WTC11 (cell line): ENCODE data around the gene DGKH.

ENCODE experiments used
- ATF2 ChIP-seq: sonication (generic); formaldehyde crosslinking; IDR thresholded peaks from 2 replicates; pipeline ENCODE4 v1.8.1; 2022; ENCODE audit warnings: low read depth, missing genetic modification reagents, borderline replicate concordance
- ATF3 ChIP-seq: sonication (generic); formaldehyde crosslinking; conservative IDR thresholded peaks from 2 replicates; pipeline ENCODE4 v1.8.1; 2022; ENCODE audit warnings: mild to moderate bottlenecking, missing genetic modification reagents
- CBFB ChIP-seq: sonication (generic); formaldehyde crosslinking; IDR thresholded peaks from 2 replicates; pipeline ENCODE4 v1.8.1; 2022; ENCODE audit warnings: mild to moderate bottlenecking, low read depth, missing genetic modification reagents
- FOXP1 ChIP-seq: sonication (generic); formaldehyde crosslinking; IDR thresholded peaks from 2 replicates; pipeline ENCODE4 v1.8.0; 2022; ENCODE audit warnings: missing genetic modification reagents, mild to moderate bottlenecking, moderate library complexity, borderline replicate concordance
- MAX ChIP-seq: sonication (generic); formaldehyde crosslinking; IDR thresholded peaks from 2 replicates; pipeline ENCODE4 v1.8.0; 2022; ENCODE audit warnings: mild to moderate bottlenecking, missing genetic modification reagents
- MYBL2 ChIP-seq: sonication (generic); formaldehyde crosslinking; IDR thresholded peaks from 2 replicates; pipeline ENCODE4 v1.8.1; 2023; ENCODE audit warnings: mild to moderate bottlenecking, moderate library complexity, missing genetic modification reagents
- NFE2L1 ChIP-seq: sonication (generic); formaldehyde crosslinking; IDR thresholded peaks from 2 replicates; pipeline ENCODE4 v1.8.1; 2023; ENCODE audit warnings: missing genetic modification reagents
- RORB ChIP-seq: fragments of 250-450 bp; sonication (Bioruptor Pico); IDR thresholded peaks from 2 replicates; pipeline ENCODE4 v1.9.0; 2021; ENCODE audit warnings: mild to moderate bottlenecking
- SMAD3 ChIP-seq: sonication (generic); formaldehyde crosslinking; IDR thresholded peaks from 2 replicates; pipeline ENCODE4 v1.8.0; 2022; ENCODE audit warnings: missing genetic modification reagents, mild to moderate bottlenecking, borderline replicate concordance
- TEAD4 ChIP-seq: sonication (generic); formaldehyde crosslinking; IDR thresholded peaks from 2 replicates; pipeline ENCODE4 v1.8.0; 2022; ENCODE audit warnings: mild to moderate bottlenecking, missing genetic modification reagents
- TP53 ChIP-seq: sonication (generic); formaldehyde crosslinking; IDR thresholded peaks from 2 replicates; pipeline ENCODE4 v1.8.1; 2023; ENCODE audit warnings: mild to moderate bottlenecking, missing genetic modification reagents
- TF ChIP-seq, protein P1 (sequence below): fragments of 200-600 bp; IDR thresholded peaks from 2 replicates; pipeline ENCODE4 v1.8.0; 2022; ENCODE audit warnings: antibody characterized with exemption

DNA sequence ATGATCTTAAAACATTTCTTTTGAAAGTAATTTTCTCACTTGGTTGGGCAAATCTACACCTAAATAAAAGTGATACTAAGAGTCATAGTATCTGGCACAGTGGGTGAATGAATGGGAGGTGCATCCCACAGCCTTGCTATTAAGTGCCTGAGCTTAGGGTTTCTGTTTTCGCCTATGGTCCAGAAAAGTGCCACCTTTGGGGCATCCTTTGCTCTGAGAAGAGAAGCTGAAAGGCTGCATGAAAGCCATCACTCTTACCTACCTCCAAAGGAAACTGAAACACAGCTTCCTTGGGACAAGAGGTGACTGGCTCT is 167.9 kb downstream of the DGKH start:
- TF ChIP-seq SMAD3 (CRISPR knock-in tag): no peak
- no peak for TF ChIP-seq MYBL2 (CRISPR knock-in tag)
- TF ChIP-seq CBFB (CRISPR knock-in tag): no peak
- TF ChIP-seq, protein P1, sequence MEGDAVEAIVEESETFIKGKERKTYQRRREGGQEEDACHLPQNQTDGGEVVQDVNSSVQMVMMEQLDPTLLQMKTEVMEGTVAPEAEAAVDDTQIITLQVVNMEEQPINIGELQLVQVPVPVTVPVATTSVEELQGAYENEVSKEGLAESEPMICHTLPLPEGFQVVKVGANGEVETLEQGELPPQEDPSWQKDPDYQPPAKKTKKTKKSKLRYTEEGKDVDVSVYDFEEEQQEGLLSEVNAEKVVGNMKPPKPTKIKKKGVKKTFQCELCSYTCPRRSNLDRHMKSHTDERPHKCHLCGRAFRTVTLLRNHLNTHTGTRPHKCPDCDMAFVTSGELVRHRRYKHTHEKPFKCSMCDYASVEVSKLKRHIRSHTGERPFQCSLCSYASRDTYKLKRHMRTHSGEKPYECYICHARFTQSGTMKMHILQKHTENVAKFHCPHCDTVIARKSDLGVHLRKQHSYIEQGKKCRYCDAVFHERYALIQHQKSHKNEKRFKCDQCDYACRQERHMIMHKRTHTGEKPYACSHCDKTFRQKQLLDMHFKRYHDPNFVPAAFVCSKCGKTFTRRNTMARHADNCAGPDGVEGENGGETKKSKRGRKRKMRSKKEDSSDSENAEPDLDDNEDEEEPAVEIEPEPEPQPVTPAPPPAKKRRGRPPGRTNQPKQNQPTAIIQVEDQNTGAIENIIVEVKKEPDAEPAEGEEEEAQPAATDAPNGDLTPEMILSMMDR: no peak
- TF ChIP-seq MAX (CRISPR knock-in tag): no peak
- no peak for TF ChIP-seq ATF3 (CRISPR knock-in tag)
- TF ChIP-seq TEAD4 (CRISPR knock-in tag): no peak
- no peak for TF ChIP-seq FOXP1 (CRISPR knock-in tag)
- TF ChIP-seq NFE2L1 (CRISPR knock-in tag): no peak
- TF ChIP-seq ATF2 (CRISPR knock-in tag): no peak
- no peak for TF ChIP-seq TP53 (CRISPR knock-in tag)
- TF ChIP-seq RORB: no peak
